Jurkat, Clone E6-1 (cell line): Measurements from ENCODE around the gene FOXC2.
"Not testable (repeated sequence)": the region's sequence is repeated elsewhere in the genome, so short reads cannot be mapped to it uniquely, and the experiment has no call there.

Source experiments
- DNase-seq: peaks from one replicate; pipeline ENCODE4 v3.0.0-alpha.2; 2011; ENCODE audit warnings: low read depth, low spot score
- H3K4me3 ChIP-seq: 2 replicates; pipeline ENCODE4 v1.5.1; 2011; ENCODE audit warnings: mild to moderate bottlenecking, low read length, control low read depth, moderate library complexity

FOXC2 gene

GRCh38 chr16:86580063-86580790 lies 13.6 kb downstream of the FOXC2 start:
- no peak overlapping the region for H3K4me3 ChIP-seq
- DNase-seq, result no peak

GRCh38 chr16:86580791-86581170 lies 14.2 kb downstream of the FOXC2 start:
- H3K4me3 ChIP-seq, result no peak overlapping the region
- DNase-seq, result no peak

- no peak overlapping the region for H3K4me3 ChIP-seq
- no peak for DNase-seq
Observed at GRCh38 chr16:86581458-86581857, 14.8 kb downstream of the FOXC2 start.

GRCh38 chr16:86584071-86584685 lies 17.5 kb downstream of the FOXC2 start:
- DNase-seq, result no peak
- no peak overlapping the region for H3K4me3 ChIP-seq

GRCh38 chr16:86584726-86585721 lies 18.4 kb downstream of the FOXC2 start:
- no peak for DNase-seq
- no peak overlapping the region for H3K4me3 ChIP-seq

- DNase-seq, result no peak
- H3K4me3 ChIP-seq, result no peak overlapping the region
Observed at GRCh38 chr16:86585821-86586611, 19.4 kb downstream of the FOXC2 start.

GRCh38 chr16:86587487-86587886 lies 20.9 kb downstream of the FOXC2 start:
- no peak overlapping the region for H3K4me3 ChIP-seq
- DNase-seq, result no peak

- DNase-seq, H3K4me3 ChIP-seq: not testable (repeated sequence)
Observed at GRCh38 chr16:86587955-86588354, 21.3 kb downstream of the FOXC2 start.

- no peak overlapping the region for H3K4me3 ChIP-seq
- DNase-seq, result no peak
Observed at GRCh38 chr16:86590501-86591144, 24.0 kb downstream of the FOXC2 start.

- no peak for DNase-seq
- no peak overlapping the region for H3K4me3 ChIP-seq
Observed at GRCh38 chr16:86591270-86591669, 24.6 kb downstream of the FOXC2 start.

GRCh38 chr16:86593913-86594620 lies 27.4 kb downstream of the FOXC2 start:
- DNase-seq, result no peak
- H3K4me3 ChIP-seq, result no peak overlapping the region

- no peak for DNase-seq
- no peak overlapping the region for H3K4me3 ChIP-seq
Observed at GRCh38 chr16:86594721-86595120, 28.1 kb downstream of the FOXC2 start.

GRCh38 chr16:86595983-86596605 lies 29.5 kb downstream of the FOXC2 start:
- DNase-seq, result no peak
- no peak overlapping the region for H3K4me3 ChIP-seq

GRCh38 chr16:86597126-86597879 lies 30.7 kb downstream of the FOXC2 start:
- DNase-seq, result no peak
- no peak overlapping the region for H3K4me3 ChIP-seq

GRCh38 chr16:86597880-86598606 lies 31.4 kb downstream of the FOXC2 start:
- DNase-seq, result peak; percentile 9
- H3K4me3 ChIP-seq, result no peak overlapping the region
